ENCODE data around the gene TMEM131.
A peak's percentile ranks its signal among the peaks of the same experiment; 100 is the strongest.
"Not testable (repeated sequence)": the region's sequence is repeated elsewhere in the genome, so short reads cannot be mapped to it uniquely, and the experiment has no call there.

Gene TMEM131

DNA sequence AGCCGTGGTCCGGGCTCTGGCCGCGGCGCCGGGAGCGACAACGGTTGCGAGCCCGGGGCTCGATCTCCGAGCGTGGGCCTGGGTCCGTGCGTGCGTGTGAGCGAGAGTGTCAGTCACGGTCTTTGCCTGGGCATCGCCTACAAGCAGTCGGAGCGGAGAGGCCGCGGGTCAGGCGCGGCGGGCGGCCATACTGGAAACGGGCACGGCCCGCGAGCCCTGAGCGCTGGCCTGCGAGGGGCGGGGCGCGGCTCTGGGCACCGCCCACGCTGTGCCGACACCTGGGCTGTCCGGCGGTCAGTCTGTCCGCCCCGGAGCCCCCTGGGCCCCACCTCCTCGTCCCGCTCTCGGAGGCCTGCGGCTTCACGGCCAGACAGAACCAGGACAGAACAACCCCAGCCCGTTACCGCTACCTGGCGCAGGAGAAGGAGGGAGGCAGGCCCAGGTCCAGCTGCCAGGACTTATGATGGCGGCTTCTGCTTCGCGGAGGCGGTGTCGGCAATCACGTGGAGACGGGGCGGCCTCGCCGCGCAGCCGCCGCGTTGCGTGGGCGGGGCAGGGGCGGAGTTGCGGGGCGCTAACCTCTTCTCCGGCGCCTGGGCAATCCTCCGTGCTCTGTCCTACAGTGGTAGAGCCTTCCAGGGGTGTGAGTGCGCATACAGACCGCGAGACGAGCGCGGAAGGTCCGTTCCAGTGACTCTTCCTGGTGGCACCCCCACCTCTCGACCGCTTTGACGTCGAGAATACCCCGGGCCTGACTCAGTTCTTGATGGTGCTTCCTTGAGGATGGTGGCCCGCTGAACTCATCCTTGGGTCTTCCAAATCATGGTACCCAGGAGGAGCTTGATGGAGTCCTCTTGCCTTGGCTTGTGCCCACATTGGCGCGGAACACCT lies at the start of gene TMEM131:
Gene TMEM131, minus strand, starts transcription at position 215 of the 891 bp plus-strand sequence. CDS start 286 bp downstream, outside the sequence.
- TF ChIP-seq CTCF (IDR thresholded peaks at IDR 0.05; ENCODE audit: control extremely low read depth, extremely low read depth, low read depth, missing control alignments), result no peak
- POLR2A ChIA-PET, result no interaction called here
- CTCF ChIA-PET, result interaction anchor here (0.6 to 1.4 kb wide), 3 partner anchors 12 to 189 kb away, joined by 3 to 6 read pairs (median 5); no protein-coding TSS in a partner anchor
- peak; percentile 95 for DNase-seq (ENCODE audit: extremely low spot score)

GRCh38 chr2:98044730-98045129 lies 49.0 kb upstream of the TMEM131 start:
- POLR2A ChIA-PET; DNase-seq (ENCODE audit: extremely low spot score): not testable (repeated sequence)
- CTCF ChIA-PET, result interaction anchor here (1.1 kb wide), 1 partner anchor 120 kb away, joined by 3 read pairs; no protein-coding TSS in a partner anchor

DNA sequence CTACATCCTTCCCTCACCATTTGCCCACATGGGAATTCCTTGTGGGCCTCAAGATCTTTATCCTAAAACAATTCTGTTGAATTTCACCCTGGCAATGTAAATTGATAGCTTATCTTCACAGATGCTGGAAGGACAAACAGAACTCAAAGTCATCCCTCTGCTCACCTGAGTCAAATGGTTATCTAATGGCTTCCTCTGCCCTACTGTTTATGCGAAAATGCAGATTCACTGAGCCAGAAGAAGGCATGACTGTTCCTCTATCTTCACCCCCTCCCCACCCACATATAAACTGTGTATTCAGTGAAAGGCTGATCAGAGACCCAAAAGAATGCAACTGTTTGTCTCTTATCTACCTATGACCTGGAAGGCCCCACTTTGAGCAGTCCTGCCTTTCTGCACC lies 47.4 kb upstream of the TMEM131 start:
- POLR2A ChIA-PET, result no interaction called here
- no peak for TF ChIP-seq CTCF (IDR thresholded peaks at IDR 0.05; ENCODE audit: control extremely low read depth, extremely low read depth, low read depth, missing control alignments)
- no peak for DNase-seq (ENCODE audit: extremely low spot score)
- CTCF ChIA-PET, result interaction anchor here (1.8 kb wide), 1 partner anchor 19 kb away, joined by 4 read pairs; no protein-coding TSS in a partner anchor

DNA sequence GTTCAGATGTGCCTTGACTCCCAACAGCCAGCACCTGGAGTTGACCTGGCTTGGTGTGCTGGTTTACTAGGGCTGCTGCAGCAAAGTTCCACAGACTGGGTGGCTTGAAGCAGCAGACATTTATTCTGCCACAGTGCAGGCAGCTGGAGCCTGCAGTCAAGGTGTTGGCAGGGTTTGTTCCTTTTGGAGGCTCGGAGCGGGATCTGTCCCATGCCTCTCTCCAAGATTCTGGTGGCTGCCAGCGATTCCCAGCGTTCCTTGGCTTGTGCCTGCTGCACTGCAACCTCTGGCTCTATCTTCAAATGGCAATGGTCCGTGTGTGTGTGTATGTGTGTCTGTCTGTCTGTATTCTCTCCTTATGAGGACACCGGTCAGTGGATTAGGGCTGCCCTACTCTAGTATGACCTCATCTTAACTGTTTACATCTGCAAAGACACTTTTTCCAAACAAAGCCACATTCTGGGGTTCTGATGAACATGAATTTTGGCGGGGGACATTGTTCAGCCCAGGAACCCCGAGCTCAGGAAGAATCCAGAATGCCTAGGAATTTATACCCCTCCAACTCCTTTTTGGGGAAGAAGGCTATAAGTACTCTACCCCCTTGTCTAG lies 44.7 kb upstream of the TMEM131 start:
- ChIA-PET POLR2A (no interaction called here), CTCF (no interaction called here)
- no peak for DNase-seq (ENCODE audit: extremely low spot score)
- TF ChIP-seq CTCF (IDR thresholded peaks at IDR 0.05; ENCODE audit: control extremely low read depth, extremely low read depth, low read depth, missing control alignments), result no peak

DNA sequence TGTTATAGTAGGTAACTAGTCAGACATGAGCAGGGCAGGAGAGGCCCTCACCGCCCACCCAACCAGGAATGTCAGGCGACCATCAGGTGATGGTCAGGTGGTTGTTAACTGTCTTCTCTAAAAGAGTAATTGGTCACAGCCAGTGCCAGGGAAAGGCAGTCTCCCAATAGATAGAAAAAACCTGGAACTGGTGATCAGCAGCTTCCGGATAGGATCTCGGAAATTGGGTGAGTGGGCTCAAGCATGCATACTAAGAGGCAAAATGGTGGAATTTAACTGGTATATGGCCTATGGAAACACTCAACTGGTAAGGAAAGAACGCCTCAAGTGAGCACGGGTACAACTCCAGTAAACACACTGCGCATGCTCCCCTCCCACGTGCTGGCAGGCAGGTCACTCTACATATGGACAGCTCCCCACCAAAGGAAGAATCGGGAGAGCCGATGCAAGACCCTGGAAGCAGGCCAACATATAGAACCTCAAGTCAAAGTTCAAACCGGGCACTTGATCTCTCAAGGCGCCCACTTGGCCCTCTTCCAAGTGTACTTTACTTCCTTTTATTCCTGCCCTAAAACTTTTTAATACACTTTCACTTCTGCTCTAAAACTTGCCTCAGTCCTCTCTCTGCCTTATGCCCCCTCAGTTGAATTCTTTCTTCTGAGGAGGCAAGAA lies 43.5 kb upstream of the TMEM131 start:
- ChIA-PET POLR2A (no interaction called here), CTCF (interaction anchor here (1.7 kb wide), 1 partner anchor 12 kb away, joined by 7 read pairs; no protein-coding TSS in a partner anchor)
- no peak for DNase-seq (ENCODE audit: extremely low spot score)
- TF ChIP-seq CTCF (IDR thresholded peaks at IDR 0.05; ENCODE audit: control extremely low read depth, extremely low read depth, low read depth, missing control alignments), result no peak

DNA sequence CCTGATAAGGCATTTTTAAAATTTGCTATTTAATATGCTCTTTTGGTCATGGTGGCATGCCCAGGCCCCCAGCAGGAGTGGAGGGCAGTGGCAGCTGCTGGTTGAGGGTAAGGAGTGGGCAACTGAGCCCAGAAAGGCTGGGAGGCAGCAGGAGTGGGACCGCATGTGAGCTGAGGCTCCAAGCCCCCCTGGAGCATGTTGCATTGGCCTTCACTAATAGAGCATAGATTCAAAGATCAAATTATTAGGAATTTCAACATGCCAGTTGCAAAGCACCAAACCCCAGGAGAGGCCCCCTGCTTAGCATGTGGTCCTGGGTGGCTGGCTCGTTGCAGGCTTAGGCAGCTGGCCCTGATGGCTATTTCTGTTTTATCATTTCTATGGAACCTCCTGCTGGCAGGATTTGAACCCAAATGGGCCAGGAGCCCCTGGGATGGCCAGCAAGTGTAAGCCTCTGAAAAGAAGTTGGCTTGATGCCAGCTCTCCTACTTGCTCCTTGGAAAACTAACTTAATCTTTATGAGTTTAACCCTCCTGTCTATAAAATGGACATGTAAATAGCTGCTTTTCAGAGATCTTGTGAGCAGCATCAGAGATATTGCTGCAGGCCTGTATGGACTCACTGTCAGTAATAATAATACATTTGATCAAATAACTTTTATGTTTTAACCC lies 42.1 kb upstream of the TMEM131 start:
- ChIA-PET POLR2A (interaction anchor here (0.6 kb wide), 1 partner anchor 186 kb away, joined by 3 read pairs; no protein-coding TSS in a partner anchor), CTCF (interaction anchor here (0.9 to 1.7 kb wide), 5 partner anchors 11 to 53 kb away, joined by 3 to 7 read pairs (median 3); no protein-coding TSS in a partner anchor)
- TF ChIP-seq CTCF (IDR thresholded peaks at IDR 0.05; ENCODE audit: control extremely low read depth, extremely low read depth, low read depth, missing control alignments), result no peak
- DNase-seq (ENCODE audit: extremely low spot score), result no peak

Measured in GM10248 (cell line).